Erythroblast (primary cell): ENCODE results near the gene NCK2.

ENCODE experiments used
- GATA1 ChIP-seq: IDR thresholded peaks from 2 replicates; pipeline ENCODE4 v1.6.1; 2011; ENCODE audit warnings: low read depth, mild to moderate bottlenecking, control low read depth, low read length, moderate library complexity
- POLR2A ChIP-seq: IDR thresholded peaks from 2 replicates; pipeline ENCODE4 v1.6.1; 2011; ENCODE audit warnings: mild to moderate bottlenecking, low read length

DNA sequence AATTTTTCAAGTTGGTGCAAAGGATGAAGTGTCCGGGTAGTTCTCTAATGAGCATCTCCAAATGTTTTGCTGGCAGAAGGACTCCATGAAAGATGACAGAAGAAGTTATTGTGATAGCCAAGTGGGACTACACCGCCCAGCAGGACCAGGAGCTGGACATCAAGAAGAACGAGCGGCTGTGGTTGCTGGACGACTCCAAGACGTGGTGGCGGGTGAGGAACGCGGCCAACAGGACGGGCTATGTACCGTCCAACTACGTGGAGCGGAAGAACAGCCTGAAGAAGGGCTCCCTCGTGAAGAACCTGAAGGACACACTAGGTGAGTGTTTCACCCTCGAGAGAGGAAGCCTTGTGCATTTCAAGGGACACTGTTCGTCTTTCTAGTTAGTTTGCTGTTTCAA lies 110.3 kb downstream of the NCK2 start:
- TF ChIP-seq POLR2A (no peak), GATA1 (no peak)
